NCI-H2196 (cell line): ENCODE measurements around the gene KCTD20.

ENCODE experiments used
- DNase-seq: peaks from one replicate; lab custom pipeline; 2025; ENCODE audit not compliant: unreplicated experiment; lab: John Stamatoyannopoulos, UW

Gene KCTD20

DNA sequence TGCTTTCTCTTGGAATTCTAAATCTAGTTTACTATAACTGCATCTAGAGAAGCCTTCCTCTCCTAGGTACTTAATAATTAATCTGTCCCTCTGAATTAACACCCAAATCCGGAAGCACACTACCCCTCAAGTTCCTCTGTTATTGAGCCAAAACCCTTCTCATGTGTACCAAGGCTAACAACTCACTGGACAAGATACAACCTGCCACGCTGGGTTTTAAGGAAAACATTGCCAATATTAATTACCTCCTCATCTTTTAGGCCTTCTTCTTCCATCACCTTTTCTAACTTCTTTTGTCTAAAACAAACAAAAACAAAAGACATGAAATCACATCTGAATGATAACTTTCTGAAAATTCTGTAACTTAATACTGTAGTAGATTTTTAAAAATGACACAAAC lies 82.5 kb downstream of the KCTD20 start:
- DNase-seq, result no peak

GRCh38 chr6:36526066-36526465 lies 83.3 kb downstream of the KCTD20 start:
- no peak for DNase-seq

GRCh38 chr6:36533321-36533720 lies 90.5 kb downstream of the KCTD20 start:
- no peak for DNase-seq

GRCh38 chr6:36536873-36537547 lies 94.2 kb downstream of the KCTD20 start:
- no peak for DNase-seq

DNA sequence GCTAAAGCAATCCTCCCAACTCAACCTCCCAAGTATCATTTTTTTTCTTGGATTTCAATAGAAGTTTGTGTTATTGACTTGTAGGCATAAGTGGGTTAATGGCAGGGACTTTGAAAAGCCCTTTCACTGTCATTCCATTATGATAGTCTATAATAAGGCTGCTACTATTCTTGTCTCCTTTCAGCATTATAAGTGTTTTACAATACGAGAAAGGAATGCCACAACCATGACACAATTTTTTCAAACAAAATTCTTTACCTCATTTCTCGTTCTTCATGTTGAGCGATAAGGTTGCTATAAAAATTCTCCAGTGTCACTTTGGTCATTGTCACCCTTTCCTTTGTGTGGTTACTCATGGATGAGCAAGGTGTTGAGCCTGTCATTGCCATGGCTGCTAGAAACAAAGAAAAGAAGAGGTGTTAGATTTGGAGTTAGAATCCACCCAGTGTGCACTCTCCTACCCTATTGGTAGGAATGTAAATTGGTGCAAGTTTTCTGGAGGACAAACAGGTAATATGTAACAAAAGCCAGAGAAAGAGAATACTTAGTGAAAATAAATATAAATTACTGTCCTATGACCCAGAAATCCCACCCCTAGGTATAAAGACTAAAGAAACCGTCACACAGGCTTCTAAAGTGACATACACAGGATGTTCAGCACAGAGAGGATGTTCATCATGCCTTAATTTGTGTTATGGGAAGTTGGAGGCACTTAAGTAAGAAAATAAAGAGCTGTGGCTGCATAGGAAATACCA lies 97.2 kb downstream of the KCTD20 start:
- DNase-seq, result no peak
